ENCODE measurements around the gene RAB31. TPM values are rescaled to one million over a fixed set of nuclear protein-coding genes. Genes with fewer than 3 reads are reported as not detected.

RAB31 gene
- total RNA-seq, 4 donors from 2014 or later = 24.5 to 91.6 (median 70.2) TPM

DNA sequence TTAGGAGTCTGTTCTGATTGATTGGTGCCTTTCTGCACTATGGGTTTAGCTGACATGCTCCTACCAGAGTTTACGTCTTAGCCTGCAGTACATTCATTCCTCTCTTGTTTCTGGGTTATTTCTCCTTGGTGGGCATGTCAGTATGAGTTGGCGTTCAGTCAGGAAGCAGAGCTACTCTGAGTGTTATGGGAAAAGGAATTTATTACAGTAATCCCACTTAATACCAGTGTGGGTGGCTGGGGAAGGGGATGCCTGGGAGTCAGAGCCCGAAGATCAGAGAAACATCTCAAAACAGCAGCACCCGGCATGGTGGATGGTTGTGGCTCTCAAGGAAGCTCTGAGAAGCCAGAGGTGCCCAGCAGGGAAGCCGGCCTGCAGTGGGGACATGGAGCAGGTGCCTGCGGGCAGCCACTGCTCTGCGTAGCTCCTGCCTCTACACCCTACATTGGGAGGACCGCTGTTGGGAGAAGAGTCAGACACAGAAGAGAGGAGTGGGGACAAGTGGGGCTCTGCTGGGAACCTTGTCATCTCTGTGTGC, 48.9 kb downstream of the RAB31 start:
- TF ChIP-seq CTCF (IDR thresholded peaks at IDR 0.05; ENCODE audit: low read depth) = no peak

GRCh38 chr18:9757827-9758621, 49.9 kb downstream of the RAB31 start:
- no peak for TF ChIP-seq CTCF (IDR thresholded peaks at IDR 0.05; ENCODE audit: low read depth)

DNA sequence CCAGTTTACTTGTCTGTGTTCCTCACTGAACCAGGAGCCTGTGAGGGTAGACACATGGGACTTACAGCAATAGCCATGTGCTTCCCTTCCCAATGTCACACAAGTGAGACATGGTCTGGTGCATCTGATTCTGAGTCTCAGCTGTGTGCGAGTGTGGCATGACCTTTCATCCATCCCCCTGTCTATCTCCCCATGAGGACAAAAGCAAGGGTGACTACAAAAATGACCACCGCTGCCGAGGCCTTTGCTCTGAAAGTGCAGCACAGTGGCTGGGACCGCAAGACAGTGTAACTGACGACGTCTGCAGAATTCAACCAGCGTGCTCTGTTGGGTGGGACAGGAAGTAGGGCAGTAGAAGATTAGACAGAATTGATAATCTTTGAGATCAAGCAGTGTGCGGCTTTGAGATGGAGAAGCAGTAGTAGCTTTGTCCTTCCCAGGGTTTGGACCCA, 50.5 kb downstream of the RAB31 start:
- TF ChIP-seq CTCF (IDR thresholded peaks at IDR 0.05; ENCODE audit: low read depth) = no peak

DNA sequence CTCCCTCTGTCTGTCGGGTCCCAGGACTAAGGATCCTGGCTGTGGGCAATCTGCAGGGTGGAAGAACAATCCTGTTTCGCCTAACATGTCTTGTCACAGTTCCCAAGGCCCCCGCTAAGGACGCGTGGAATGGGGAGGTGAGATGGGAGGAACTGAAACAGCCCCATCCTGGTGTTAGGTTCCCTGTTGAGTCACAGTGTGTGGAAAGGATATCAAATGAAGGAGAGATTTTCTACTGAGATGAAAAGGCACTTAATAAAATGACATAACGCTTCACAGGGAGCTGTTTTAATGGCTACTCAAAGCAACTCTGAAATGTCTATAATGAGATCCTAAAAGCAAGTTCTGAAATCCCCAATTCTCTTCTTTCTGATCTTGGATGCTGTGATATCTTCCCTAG, 52.5 kb downstream of the RAB31 start:
- no peak for TF ChIP-seq CTCF (IDR thresholded peaks at IDR 0.05; ENCODE audit: low read depth)

- no peak for TF ChIP-seq CTCF (IDR thresholded peaks at IDR 0.05; ENCODE audit: low read depth)
These were observed 54.4 kb downstream of the RAB31 start for GRCh38 chr18:9762526-9762925.

DNA sequence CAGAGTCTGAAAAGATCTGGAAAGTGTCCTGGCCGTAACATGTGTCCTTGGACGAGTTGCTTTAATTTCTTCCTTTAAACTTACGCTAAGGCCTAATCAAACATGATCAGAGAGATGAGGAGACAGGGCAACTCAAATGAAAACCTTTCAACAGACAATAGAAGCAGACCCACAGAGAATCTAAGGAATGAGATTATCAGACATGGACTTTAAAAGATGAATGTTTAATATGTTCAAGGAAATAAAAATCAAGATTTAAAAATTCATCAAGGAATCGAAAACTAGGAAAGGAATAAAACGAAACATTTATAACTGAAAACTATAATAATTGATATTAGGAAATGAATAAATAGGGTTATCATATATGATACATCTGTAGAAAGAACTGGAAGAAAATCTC, 55.1 kb downstream of the RAB31 start:
- TF ChIP-seq CTCF (IDR thresholded peaks at IDR 0.05; ENCODE audit: low read depth) = no peak

- TF ChIP-seq CTCF (IDR thresholded peaks at IDR 0.05; ENCODE audit: low read depth) = no peak
These were observed 55.9 kb downstream of the RAB31 start for GRCh38 chr18:9764011-9764481.
